RWPE1 (cell line): ENCODE data around the gene MTMR3.

ENCODE experiments used
- CTCF ChIA-PET: fragments of 350-600 bp; sonication (Branson Sonifier 250); formaldehyde crosslinking; extraction: SDS; loops from one replicate; lab custom pipeline; 2021; lab: Yijun Ruan, JAX
- POLR2A ChIA-PET: fragments of 400-600 bp; formaldehyde crosslinking; extraction: SDS; loops from one replicate; lab custom pipeline; 2020; ENCODE audit warnings: antibody characterized with exemption; ENCODE audit not compliant: low non-redundant PET; lab: Yijun Ruan, JAX
- DNase-seq: peaks from one replicate; pipeline ENCODE4 v3.0.0; 2012; ENCODE audit warnings: low spot score
- H3K27ac ChIP-seq: fragments of 450-650 bp; 2 replicates; pipeline ENCODE4 v1.5.1; 2017
- CTCF ChIP-seq: fragments of 450-650 bp; conservative IDR thresholded peaks from 2 replicates; pipeline ENCODE4 v1.5.1; 2017; ENCODE audit warnings: low read depth, mild to moderate bottlenecking

The MTMR3 gene

GRCh38 chr22:30044881-30045493 lies 162.0 kb downstream of the MTMR3 start:
- POLR2A ChIA-PET, result no interaction called here
- H3K27ac ChIP-seq, result no peak overlapping the region
- TF ChIP-seq CTCF, result no peak
- DNase-seq, result no peak
- CTCF ChIA-PET, result interaction anchor here (0.6 kb wide), 1 partner anchor 13 kb away, joined by 4 read pairs; no protein-coding TSS in a partner anchor

GRCh38 chr22:30045494-30045887 lies 162.5 kb downstream of the MTMR3 start:
- no peak overlapping the region for H3K27ac ChIP-seq
- ChIA-PET POLR2A (no interaction called here), CTCF (interaction anchor here (0.6 kb wide), 1 partner anchor 320 kb away, joined by 3 read pairs; no protein-coding TSS in a partner anchor)
- DNase-seq, result no peak
- no peak for TF ChIP-seq CTCF

DNA sequence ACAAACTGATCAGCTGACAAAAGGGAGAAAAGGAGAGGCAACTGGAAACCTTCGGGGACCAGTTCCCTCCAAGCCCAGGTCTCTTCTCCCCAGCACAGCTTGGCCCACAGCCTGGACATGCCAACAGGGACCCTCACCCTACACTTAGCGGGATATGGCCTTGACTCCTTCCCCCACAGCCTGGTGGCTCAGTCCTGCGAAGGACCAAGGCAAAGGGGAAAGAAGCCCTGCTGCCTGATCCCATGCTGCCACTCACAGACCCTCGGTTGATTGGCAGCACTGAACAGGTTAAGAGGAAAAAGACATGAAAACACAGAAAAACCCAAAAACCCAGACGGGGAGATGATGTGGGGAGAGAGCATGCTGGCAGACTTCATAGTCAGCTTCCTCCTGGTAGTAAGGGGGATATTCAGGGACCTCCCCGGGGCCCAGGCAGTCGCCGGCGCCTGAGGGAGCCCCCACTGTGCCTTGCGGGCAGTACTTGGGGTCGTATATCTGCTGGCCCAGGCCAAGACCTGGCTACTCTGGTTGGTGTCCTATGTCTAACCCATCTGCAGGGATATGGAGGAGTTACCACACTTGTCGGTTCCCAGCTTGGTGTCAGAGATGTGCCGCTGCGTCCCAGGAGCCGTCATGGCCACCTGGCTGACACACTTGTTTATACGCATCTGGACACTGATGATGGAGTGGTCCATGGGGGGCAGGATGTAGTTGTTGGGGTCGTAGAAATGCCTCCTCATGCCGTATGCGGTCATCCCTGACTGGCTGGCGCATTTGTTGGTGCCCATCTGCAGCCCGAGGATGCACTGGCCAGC lies 163.1 kb downstream of the MTMR3 start:
- no peak for DNase-seq
- ChIA-PET CTCF (interaction anchor here (0.6 kb wide), 1 partner anchor 321 kb away, joined by 3 read pairs; no protein-coding TSS in a partner anchor), POLR2A (no interaction called here)
- TF ChIP-seq CTCF, result no peak
- H3K27ac ChIP-seq, result no peak overlapping the region

DNA sequence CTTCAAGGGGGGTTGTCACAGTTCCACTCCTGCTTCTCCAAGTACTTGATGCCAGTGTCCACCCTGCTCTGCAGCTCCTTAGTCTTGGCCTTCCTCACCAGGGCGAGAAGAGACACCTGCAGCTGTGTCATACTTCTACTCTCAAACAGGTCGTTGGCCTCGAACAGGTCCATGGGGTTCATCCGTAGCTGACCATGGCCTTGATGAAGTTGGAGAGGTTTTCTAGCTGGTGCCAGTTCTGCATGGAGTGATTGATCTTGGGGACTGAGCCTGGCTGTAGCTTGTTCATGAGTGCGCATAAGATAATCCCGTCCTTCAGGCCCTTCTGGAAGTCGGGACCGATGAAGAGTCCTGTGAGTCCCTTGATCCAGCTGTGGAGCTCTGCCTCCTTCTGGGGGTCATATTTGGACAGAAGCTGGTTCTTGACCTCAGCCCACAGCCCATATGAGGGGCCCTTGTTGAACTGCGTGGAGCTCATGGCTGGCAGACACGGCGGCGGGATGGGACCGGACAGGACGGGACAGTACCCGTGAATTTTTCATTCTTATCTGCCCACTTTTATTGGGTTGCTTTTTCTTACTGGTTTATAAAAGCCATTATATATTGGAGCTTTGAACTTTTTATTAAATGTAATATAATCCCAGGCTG lies 163.9 kb downstream of the MTMR3 start:
- CTCF ChIA-PET, result no interaction called here
- no peak for DNase-seq
- TF ChIP-seq CTCF, result no peak
- POLR2A ChIA-PET, result no interaction called here
- no peak overlapping the region for H3K27ac ChIP-seq

DNA sequence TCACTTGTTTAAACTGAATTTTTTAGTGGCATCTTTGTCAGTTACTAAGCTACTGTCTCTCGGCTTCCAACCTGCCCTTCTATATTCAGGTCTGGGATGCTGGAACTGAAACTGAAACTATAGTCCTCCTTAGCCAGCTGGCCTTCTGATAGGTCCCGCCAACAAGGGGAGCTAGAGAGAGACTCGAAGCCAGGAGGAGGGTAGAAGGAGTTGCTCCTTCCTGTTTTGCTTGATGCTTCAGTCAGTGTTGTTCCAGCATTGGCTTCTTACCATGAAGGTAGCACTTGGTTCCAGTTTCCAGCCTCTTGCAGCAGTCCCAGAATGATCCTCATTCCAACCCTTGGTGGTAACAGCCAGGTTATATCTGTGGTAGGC lies 164.4 kb downstream of the MTMR3 start:
- no peak overlapping the region for H3K27ac ChIP-seq
- POLR2A ChIA-PET, result no interaction called here
- CTCF ChIA-PET, result no interaction called here
- no peak for DNase-seq
- TF ChIP-seq CTCF, result no peak

DNA sequence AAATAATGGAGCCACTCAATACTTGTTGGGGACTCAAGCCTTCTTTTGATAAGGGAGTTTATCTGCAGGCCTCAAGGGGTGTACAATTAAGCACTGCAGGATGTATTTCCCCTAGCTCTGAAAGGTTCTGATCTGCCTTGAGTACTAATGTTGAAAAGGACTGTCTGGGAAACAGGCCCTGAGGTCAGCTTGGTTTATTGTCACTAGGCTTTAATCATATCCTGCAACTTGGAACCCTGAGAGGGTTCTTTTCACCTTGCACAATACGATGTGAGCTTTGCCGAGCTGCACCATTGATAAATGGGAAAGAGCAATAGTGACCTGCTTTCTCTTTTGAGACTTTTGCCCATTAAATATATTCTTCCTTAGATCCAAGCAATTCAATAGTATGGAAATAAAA lies 165.7 kb downstream of the MTMR3 start:
- ChIA-PET POLR2A (no interaction called here), CTCF (no interaction called here)
- H3K27ac ChIP-seq, result no peak overlapping the region
- TF ChIP-seq CTCF, result no peak
- no peak for DNase-seq
